Amygdala (tissue), 56 donors: ENCODE measurements around the gene OR1J1.

ENCODE experiments used
- DNase-seq, 56 donors: peaks; one replicate each; lab custom pipeline; 2025; lab: John Stamatoyannopoulos, UW

OR1J1 gene, protein sequence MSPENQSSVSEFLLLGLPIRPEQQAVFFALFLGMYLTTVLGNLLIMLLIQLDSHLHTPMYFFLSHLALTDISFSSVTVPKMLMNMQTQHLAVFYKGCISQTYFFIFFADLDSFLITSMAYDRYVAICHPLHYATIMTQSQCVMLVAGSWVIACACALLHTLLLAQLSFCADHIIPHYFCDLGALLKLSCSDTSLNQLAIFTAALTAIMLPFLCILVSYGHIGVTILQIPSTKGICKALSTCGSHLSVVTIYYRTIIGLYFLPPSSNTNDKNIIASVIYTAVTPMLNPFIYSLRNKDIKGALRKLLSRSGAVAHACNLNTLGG

GRCh38 chr9:122477826-122478225 is at the start of gene OR1J1:
Gene OR1J1, minus strand, starts transcription at chr9:122477926. Its CDS starts 0 bp downstream, at chr9:122477926.
- no peak for DNase-seq

DNA sequence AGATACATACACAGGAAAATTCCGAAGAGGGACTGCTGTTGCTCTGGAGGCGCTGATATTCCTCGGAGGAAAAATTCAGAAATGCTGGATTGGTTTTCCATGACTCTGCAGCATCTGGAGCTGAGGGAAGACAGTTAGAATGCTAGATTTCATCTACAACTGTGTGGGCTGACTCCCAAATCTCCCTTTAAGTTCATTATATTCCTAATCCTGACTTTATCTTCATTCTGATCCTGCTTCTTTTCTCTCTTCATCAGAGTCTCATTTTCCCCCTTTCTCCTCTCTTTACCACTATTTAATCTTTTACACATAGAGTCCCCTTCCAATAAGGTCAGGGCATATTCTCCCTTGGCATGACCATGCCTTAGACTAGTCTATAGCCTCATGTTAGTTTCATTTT is 49.5 kb upstream of the OR1J1 start, which contains the start of gene OR1N1:
OR1N1 (minus strand) TSS at position 101 of the 400 bp plus-strand sequence; CDS start at position 101, 0 bp downstream.
- DNase-seq, result no peak

DNA sequence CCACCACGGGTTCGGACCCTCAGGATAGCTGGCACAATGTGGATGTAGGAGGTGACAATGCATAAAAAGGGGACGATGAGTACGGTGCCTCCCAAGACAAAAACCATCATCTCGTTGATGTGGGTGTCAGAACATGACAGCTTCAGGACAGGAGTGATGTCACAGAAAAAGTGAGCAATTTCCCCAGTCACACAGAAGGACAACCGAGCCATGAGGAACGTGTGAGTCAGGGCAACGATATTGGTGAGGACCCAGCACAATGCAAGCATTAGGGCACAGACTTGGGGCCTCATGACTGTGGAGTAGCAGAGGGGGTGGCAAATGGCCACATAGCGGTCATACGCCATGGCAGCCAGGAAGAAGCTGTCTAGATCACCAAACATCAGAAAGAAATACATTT is 48.9 kb upstream of the OR1J1 start:
- DNase-seq, result no peak

DNA sequence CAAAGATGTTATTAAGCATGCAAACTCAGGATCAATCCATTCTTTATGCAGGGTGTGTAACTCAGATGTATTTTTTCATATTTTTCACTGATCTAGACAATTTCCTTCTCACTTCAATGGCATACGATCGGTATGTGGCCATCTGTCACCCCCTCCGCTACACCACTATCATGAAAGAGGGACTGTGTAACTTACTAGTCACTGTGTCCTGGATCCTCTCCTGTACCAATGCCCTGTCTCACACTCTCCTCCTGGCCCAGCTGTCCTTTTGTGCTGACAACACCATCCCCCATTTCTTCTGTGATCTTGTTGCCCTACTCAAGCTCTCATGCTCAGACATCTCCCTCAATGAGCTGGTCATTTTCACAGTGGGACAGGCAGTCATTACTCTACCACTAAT is 41.6 kb upstream of the OR1J1 start:
- no peak for DNase-seq

GRCh38 chr9:122518841-122519240 is 41.1 kb upstream of the OR1J1 start, which contains the start of gene OR1J4:
Gene OR1J4, plus strand, starts transcription at chr9:122519141. Its CDS starts 0 bp downstream, at chr9:122519141.
- DNase-seq, result no peak

GRCh38 chr9:122518226-122518625 is 40.5 kb upstream of the OR1J1 start:
- no peak for DNase-seq

- DNase-seq, result no peak
Measured at GRCh38 chr9:122510502-122510901, 32.8 kb upstream of the OR1J1 start, which contains the start of gene OR1J2. Gene OR1J2, plus strand, starts transcription at chr9:122510802. Its CDS starts 0 bp downstream, at chr9:122510802.

DNA sequence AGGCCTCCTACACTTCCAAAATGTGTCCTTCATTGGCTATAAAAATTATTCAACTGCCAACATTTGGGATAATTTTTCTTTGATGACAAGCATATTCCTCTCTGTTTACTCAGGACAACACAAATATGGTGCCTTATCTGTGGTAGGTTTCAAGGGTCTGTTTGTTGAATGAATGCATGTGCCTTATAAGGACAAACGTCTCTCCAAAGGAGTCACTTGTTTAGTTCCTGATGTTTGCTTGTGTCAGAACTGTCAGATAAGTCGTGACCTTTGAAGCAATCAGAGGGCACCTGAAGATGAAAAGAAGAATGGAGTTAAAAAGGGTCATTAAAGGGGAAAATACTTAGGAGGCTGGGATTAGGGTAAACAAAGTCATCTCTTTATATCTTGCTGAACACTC is 29.2 kb upstream of the OR1J1 start:
- no peak for DNase-seq

GRCh38 chr9:122498883-122499288 is 21.2 kb upstream of the OR1J1 start:
- peak in 1 of 56 donors; percentile 7 for DNase-seq

DNA sequence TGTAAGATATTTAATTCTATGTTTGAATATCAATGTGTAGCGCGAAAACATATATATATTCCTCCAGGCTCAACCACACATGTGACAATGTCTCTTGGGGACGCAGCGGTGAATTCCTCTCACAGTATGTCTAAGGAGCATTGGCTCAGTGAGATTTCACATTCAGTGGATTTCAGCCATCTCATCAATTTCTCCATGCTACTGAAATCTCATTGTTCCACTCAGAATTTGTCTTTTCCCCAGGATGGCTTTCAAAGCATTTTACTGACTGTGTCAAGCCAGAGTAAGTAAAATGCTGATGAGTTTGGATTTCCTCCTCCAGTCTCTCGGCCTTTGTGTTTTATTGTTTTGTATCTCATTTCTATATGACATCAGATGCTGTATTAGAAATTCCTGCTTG is 1.3 kb upstream of the OR1J1 start:
- DNase-seq, result no peak

GRCh38 chr9:122477346-122477745 is 380 bp downstream of the OR1J1 start:
- DNase-seq, result no peak

GRCh38 chr9:122475717-122476116 is 2.0 kb downstream of the OR1J1 start:
- no peak for DNase-seq

DNA sequence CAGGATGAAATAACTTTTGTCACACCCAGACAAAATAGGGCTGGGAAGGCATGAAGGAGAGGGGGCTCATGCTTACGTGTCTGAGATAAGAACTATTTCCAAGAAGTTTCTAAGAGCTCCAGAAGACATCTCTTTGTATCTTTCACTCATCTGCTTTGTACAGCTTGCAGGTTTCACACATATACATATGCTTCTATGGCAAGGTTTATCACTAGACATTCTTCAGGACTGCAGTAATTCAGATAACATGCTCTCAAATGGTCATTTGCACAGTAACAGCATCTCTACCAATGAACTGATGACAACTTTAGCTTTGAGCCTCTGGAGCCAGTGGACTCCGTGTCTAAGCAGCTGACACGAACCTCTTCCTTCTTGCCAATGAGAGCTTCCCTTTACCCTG is 3.2 kb downstream of the OR1J1 start:
- no peak for DNase-seq

- no peak for DNase-seq
Measured at GRCh38 chr9:122468735-122469134, 9.0 kb downstream of the OR1J1 start.

GRCh38 chr9:122466456-122466855 is 11.3 kb downstream of the OR1J1 start:
- no peak for DNase-seq

- DNase-seq, result peak in 50 of 56 donors; percentile 6 to 83 (median 36)
Measured at GRCh38 chr9:122464633-122465567, 12.8 kb downstream of the OR1J1 start.

DNA sequence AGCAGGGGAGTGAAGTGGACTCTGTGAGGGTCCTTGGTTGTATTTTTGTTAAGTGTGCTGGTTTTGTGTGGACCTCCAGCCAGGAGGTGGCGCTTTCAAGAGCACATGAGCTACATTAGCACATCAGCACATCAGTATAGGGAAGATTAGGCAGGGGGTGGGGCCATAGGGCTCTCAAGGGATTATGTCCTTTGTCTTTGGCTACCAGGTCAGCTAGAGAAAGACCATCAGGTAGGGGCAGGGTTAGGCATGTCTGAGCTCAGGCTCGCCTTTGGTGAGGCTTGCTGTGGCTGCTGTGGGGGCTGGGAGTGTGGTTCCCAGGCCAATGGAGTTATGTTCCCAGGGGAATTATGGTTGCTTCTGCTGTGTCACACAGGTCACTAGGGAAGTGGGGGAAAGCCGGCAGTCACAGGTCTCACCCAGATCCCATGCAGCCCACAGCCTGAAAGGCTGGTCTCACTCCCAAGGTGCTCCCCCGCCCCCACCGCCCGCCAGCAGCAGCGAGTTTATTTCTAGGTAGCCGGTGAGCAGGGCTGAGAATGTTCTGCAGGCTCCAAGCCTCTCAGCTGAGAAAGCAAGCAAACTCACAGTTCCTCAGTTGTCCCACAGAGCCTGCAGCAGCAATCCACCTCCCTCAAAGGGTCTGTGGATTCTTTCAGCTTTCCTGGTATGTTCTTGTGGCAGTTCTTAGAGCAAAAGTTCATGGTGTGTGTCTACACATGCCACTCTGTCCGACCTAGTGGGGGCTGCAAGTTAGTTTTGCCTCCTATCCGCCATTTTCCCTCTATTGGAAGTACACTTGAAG is 13.7 kb downstream of the OR1J1 start:
- DNase-seq, result no peak

GRCh38 chr9:122457787-122458186 is 19.9 kb downstream of the OR1J1 start:
- DNase-seq, result no peak

- no peak for DNase-seq
Measured at GRCh38 chr9:122456123-122456522, 21.6 kb downstream of the OR1J1 start.

DNA sequence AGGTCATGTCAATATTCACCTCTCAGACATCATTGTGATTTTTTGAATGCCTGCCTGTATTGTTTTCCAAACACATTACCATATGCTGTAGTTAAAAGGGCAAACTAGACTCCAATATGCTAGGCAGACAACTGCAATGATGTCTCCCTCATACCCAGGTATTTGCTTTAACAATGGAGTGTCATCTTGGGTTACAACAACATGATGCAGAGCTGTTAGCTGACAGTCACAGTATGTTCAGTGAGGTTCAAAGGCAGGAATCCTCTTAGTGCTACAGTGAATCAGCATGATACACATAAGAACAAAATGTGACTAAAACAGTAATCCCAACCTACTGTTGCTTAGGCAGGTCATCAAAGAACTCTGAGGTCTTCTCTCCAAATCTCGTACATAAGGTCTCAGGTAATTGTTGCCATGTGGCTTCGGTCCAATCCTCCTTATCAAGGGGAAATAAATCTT is 24.0 kb downstream of the OR1J1 start:
- DNase-seq, result no peak
